ENCODE data around the gene FOXP1. TPM values are rescaled to one million over a fixed set of nuclear protein-coding genes. Genes with fewer than 3 reads are reported as not detected.
A peak's percentile ranks its signal among the peaks of the same experiment; 100 is the strongest.

Gene FOXP1
- total RNA-seq, 1 donor from 2014 or later, result 71.3 TPM

DNA sequence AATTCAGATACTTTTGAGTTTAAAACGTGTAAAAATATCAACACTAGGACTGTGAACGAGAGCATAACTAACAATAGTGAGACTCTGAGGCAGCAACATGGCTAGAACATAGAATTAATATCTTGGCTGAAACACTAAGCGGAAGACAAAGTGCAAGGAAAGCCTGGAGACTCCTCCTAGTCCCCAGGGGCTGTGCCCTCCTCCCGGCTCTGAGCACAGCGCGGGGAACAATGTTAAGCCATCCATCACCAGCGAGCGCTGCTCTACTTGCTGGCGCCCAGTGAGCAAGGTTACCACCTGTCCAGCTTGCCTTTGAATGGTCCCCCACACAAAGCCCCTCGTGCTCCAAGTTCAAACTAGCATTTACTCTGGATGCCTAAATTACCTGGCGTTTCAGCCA is 436.9 kb downstream of the FOXP1 start:
- TF ChIP-seq, protein P1, sequence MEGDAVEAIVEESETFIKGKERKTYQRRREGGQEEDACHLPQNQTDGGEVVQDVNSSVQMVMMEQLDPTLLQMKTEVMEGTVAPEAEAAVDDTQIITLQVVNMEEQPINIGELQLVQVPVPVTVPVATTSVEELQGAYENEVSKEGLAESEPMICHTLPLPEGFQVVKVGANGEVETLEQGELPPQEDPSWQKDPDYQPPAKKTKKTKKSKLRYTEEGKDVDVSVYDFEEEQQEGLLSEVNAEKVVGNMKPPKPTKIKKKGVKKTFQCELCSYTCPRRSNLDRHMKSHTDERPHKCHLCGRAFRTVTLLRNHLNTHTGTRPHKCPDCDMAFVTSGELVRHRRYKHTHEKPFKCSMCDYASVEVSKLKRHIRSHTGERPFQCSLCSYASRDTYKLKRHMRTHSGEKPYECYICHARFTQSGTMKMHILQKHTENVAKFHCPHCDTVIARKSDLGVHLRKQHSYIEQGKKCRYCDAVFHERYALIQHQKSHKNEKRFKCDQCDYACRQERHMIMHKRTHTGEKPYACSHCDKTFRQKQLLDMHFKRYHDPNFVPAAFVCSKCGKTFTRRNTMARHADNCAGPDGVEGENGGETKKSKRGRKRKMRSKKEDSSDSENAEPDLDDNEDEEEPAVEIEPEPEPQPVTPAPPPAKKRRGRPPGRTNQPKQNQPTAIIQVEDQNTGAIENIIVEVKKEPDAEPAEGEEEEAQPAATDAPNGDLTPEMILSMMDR (IDR thresholded peaks at IDR 0.05; ENCODE audit: unreplicated experiment), result no peak
- no peaks in the 10 kb centered on the region for H3K36me3 Mint-ChIP-seq (ENCODE audit: low read depth, unreplicated experiment)
- H3K27ac Mint-ChIP-seq (ENCODE audit: unreplicated experiment), result no peak overlapping the region
- no peaks in the 10 kb centered on the region for H3K9me3 Mint-ChIP-seq (ENCODE audit: unreplicated experiment)
- no peak overlapping the region for H3K4me3 Mint-ChIP-seq (ENCODE audit: unreplicated experiment)
- no peak for DNase-seq (ENCODE audit: low spot score)
- H3K27me3 Mint-ChIP-seq (ENCODE audit: unreplicated experiment), result no peaks in the 10 kb centered on the region
- peaks cover 11% of the 10 kb centered on the region for H3K4me1 Mint-ChIP-seq (ENCODE audit: unreplicated experiment)

DNA sequence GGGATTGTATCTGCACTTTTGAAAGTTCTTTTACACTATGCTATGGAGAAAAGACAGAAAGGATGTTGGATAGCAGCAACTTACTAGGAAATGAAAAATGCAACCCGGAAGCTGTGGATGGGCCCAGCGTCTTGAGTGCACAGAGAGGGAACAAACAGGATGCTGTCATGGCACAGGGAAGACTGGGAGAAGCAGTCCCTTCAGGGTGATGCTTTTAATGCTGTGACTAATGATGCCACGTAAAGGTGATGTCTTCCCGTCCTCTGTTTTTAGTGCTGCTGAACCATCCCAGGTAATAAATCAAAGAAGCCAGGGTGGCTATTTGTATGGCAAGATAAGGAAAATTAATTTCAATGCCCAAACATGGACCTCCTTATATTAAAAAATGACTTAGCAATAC is 437.6 kb downstream of the FOXP1 start:
- no peak for DNase-seq (ENCODE audit: low spot score)
- H3K4me3 Mint-ChIP-seq (ENCODE audit: unreplicated experiment), result no peak overlapping the region
- H3K9me3 Mint-ChIP-seq (ENCODE audit: unreplicated experiment), result no peaks in the 10 kb centered on the region
- H3K36me3 Mint-ChIP-seq (ENCODE audit: low read depth, unreplicated experiment), result no peaks in the 10 kb centered on the region
- H3K4me1 Mint-ChIP-seq (ENCODE audit: unreplicated experiment), result peaks cover 11% of the 10 kb centered on the region
- no peak overlapping the region for H3K27ac Mint-ChIP-seq (ENCODE audit: unreplicated experiment)
- TF ChIP-seq, protein P1 (IDR thresholded peaks at IDR 0.05; ENCODE audit: unreplicated experiment), result no peak
- H3K27me3 Mint-ChIP-seq (ENCODE audit: unreplicated experiment), result no peaks in the 10 kb centered on the region

DNA sequence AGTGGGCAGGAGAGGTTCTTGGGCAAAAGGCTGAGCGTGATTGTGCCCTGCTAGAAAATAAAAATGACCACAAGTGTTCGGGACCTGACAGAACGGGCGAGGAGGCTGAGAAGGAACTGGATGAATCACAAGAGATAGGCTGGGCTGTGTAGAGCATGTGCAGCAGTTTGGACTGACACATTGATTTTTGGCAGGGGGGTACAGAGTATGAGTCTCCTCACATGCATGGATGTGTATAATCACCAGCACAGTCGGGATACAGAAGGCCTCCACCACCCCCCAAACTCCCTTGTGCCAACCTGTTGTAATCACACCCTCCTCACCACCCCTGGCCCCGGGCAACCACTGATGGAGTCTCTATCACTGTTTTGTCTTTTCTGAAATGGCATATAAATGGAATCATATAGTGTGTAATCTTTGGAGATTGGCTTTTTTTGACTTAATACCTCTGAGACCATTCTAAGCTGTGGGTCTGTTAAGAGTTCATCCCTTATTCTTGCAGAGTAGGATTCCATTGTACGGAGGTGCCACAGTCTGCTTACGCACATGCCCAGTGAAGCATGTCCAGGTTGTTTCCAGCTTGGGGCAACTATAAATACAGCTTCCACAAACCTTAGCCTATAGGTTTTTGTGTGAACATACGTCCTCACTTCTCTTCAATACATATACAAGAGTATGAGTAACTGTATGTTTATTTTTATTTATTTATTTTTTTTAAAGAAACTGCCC is 438.8 kb downstream of the FOXP1 start:
- Mint-ChIP-seq H3K9me3 (ENCODE audit: unreplicated experiment) (no peaks in the 10 kb centered on the region), H3K27me3 (ENCODE audit: unreplicated experiment) (no peaks in the 10 kb centered on the region), H3K4me1 (ENCODE audit: unreplicated experiment) (peaks cover 11% of the 10 kb centered on the region), H3K27ac (ENCODE audit: unreplicated experiment) (no peak overlapping the region), H3K36me3 (ENCODE audit: low read depth, unreplicated experiment) (no peaks in the 10 kb centered on the region), H3K4me3 (ENCODE audit: unreplicated experiment) (no peak overlapping the region)
- DNase-seq (ENCODE audit: low spot score), result no peak
- TF ChIP-seq, protein P1 (IDR thresholded peaks at IDR 0.05; ENCODE audit: unreplicated experiment), result no peak

DNA sequence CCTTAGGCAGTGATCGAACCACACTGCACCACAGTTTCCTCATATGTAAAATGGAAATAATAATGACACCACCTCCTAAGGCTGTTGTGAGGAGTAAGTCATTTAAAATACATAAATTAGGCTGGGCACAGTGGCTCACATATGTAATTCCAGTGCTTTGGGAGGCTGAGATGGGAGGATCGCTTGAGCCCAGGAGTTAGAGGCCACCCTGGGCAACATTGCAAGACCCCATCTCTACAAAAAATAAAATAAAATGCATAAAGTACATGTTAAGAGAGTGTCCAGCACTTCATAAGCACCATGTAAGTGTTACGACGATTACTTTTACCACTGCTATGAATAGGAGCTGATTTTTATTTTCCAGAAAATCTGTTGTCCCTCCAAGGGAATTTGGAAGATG is 440.0 kb downstream of the FOXP1 start:
- Mint-ChIP-seq H3K27ac (ENCODE audit: unreplicated experiment) (no peak overlapping the region), H3K4me3 (ENCODE audit: unreplicated experiment) (no peak overlapping the region), H3K4me1 (ENCODE audit: unreplicated experiment) (peaks cover 8% of the 10 kb centered on the region), H3K9me3 (ENCODE audit: unreplicated experiment) (no peaks in the 10 kb centered on the region), H3K36me3 (ENCODE audit: low read depth, unreplicated experiment) (no peaks in the 10 kb centered on the region), H3K27me3 (ENCODE audit: unreplicated experiment) (no peaks in the 10 kb centered on the region)
- TF ChIP-seq, protein P1 (IDR thresholded peaks at IDR 0.05; ENCODE audit: unreplicated experiment), result no peak
- DNase-seq (ENCODE audit: low spot score), result no peak

DNA sequence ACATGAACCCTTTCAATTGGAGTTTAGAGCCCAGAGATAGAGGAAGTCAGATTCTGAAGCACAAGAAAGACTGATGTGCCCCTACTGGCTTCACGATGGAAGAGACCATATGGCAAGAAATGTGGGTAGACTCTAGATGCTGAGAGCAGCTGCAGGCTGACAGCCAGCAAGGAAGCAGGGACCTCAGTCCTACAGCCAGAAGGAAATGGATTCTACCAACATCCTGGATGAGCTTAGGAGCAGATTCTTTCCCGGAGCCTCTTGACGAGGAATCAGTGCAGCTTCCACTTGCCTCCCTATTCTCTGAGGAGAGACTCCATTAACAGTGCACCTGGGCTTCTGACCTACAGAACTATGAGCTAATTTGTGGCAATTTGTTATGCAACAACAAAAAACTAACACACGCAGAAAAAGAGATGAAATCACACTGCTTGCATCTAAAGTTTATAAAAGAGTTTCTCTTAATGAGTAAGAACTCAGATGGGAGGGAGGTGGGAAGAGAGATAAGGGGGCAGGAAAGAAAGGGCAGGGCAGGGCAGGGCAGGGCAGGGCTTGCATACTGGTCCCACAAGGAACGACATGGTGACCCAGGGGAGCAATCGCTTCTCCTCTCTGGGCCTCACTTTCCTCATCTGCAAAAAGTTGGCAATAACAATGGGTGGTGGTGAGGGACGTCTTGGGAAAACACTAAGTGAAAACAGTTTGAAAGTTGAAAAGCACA is 440.9 kb downstream of the FOXP1 start:
- H3K9me3 Mint-ChIP-seq (ENCODE audit: unreplicated experiment), result no peaks in the 10 kb centered on the region
- no peak overlapping the region for H3K4me3 Mint-ChIP-seq (ENCODE audit: unreplicated experiment)
- TF ChIP-seq, protein P1 (IDR thresholded peaks at IDR 0.05; ENCODE audit: unreplicated experiment), result no peak
- no peaks in the 10 kb centered on the region for H3K27me3 Mint-ChIP-seq (ENCODE audit: unreplicated experiment)
- no peak for DNase-seq (ENCODE audit: low spot score)
- peaks cover 8% of the 10 kb centered on the region for H3K4me1 Mint-ChIP-seq (ENCODE audit: unreplicated experiment)
- no peaks in the 10 kb centered on the region for H3K36me3 Mint-ChIP-seq (ENCODE audit: low read depth, unreplicated experiment)
- H3K27ac Mint-ChIP-seq (ENCODE audit: unreplicated experiment), result peak overlapping the region; percentile 11
